MM.1S (cell line): ENCODE data around the gene MSI2.

ENCODE experiments used
- DNase-seq: peaks from one replicate; pipeline ENCODE4 v3.0.0-alpha.2; 2015
- H2AFZ ChIP-seq: fragments of 300-600 bp; sonication (generic); 2 replicates; pipeline ENCODE4 v1.6.0; 2016; ENCODE audit warnings: antibody characterized with exemption, low read length
- H3F3A ChIP-seq: fragments of 300-600 bp; sonication (generic); 2 replicates; pipeline ENCODE4 v1.6.1; 2016; ENCODE audit warnings: mild to moderate bottlenecking, antibody characterized with exemption, low read length, moderate library complexity, mixed read lengths; ENCODE audit not compliant: insufficient read depth
- H3K27ac ChIP-seq: fragments of 300-600 bp; sonication (generic); 2 replicates; pipeline ENCODE4 v1.5.1; 2016; ENCODE audit warnings: mild to moderate bottlenecking, low read length
- H3K27me3 ChIP-seq: fragments of 300-600 bp; sonication (generic); replicated peaks from 2 replicates; pipeline ENCODE4 v1.6.0; 2016; ENCODE audit warnings: low read length; ENCODE audit not compliant: insufficient read depth
- H3K36me3 ChIP-seq: fragments of 300-600 bp; sonication (generic); replicated peaks from 2 replicates; pipeline ENCODE4 v1.6.1; 2016; ENCODE audit warnings: mild to moderate bottlenecking, low read length, mixed read lengths; ENCODE audit not compliant: insufficient read depth
- H3K4me1 ChIP-seq: fragments of 300-600 bp; sonication (generic); 2 replicates; pipeline ENCODE4 v1.6.1; 2016; ENCODE audit warnings: low read length, mixed read lengths
- H3K4me2 ChIP-seq: fragments of 300-600 bp; sonication (generic); 2 replicates; pipeline ENCODE4 v1.6.0; 2016; ENCODE audit warnings: low read depth, low read length
- H3K4me3 ChIP-seq: fragments of 300-600 bp; sonication (generic); 2 replicates; pipeline ENCODE4 v1.5.1; 2016; ENCODE audit warnings: low read length, mixed read lengths
- H3K79me2 ChIP-seq: fragments of 300-600 bp; sonication (generic); 2 replicates; pipeline ENCODE4 v1.6.1; 2016; ENCODE audit warnings: mixed run types, low read length, mixed read lengths
- H3K9ac ChIP-seq: fragments of 300-600 bp; sonication (generic); 2 replicates; pipeline ENCODE4 v1.6.1; 2016; ENCODE audit warnings: low read length, mixed read lengths
- H3K9me2 ChIP-seq: fragments of 300-600 bp; sonication (generic); replicated peaks from 2 replicates; pipeline ENCODE4 v1.6.1; 2016; ENCODE audit warnings: mild to moderate bottlenecking, low read length, mixed read lengths; ENCODE audit not compliant: insufficient read depth
- H3K9me3 ChIP-seq: fragments of 300-600 bp; sonication (generic); replicated peaks from 2 replicates; pipeline ENCODE4 v1.6.1; 2016; ENCODE audit warnings: mild to moderate bottlenecking, low read length, mixed read lengths; ENCODE audit not compliant: insufficient read depth
- H4K20me1 ChIP-seq: fragments of 300-600 bp; sonication (generic); 2 replicates; pipeline ENCODE4 v1.6.1; 2016; ENCODE audit warnings: mild to moderate bottlenecking, low read length, moderate library complexity, mixed read lengths; ENCODE audit not compliant: insufficient read depth
- EZH2 ChIP-seq: fragments of 300-600 bp; sonication (generic); optimal IDR thresholded peaks from 2 replicates; pipeline ENCODE3; 2017; ENCODE audit warnings: low read depth, mild to moderate bottlenecking, antibody characterized with exemption, low read length, mixed read lengths
- EZH2phosphoT487 ChIP-seq: fragments of 300-600 bp; sonication (generic); IDR thresholded peaks from 2 replicates; pipeline ENCODE4 v1.6.1; 2018; ENCODE audit warnings: antibody characterized with exemption, low read length
- TF ChIP-seq, protein P1 (sequence below): fragments of 300-600 bp; sonication (generic); IDR thresholded peaks from 2 replicates; pipeline ENCODE4 v1.5.1; 2016; ENCODE audit warnings: antibody characterized with exemption, low read length, mixed read lengths

MSI2 gene

GRCh38 chr17:57257895-57258851, 1.9 kb downstream of the MSI2 start:
- H3K36me3 ChIP-seq: peaks cover 11% of the 10 kb centered on the region; the same call in 1 of the 2 replicates
- peak overlapping the region; percentile 67 for H3K4me3 ChIP-seq
- H3K79me2 ChIP-seq: peaks cover 63% of the 10 kb centered on the region
- H3F3A ChIP-seq: peaks cover 16% of the 10 kb centered on the region
- H3K4me2 ChIP-seq: peak overlapping the region; percentile 70
- peak overlapping the region; percentile 84 for H3K9ac ChIP-seq
- H3K27ac ChIP-seq: peak overlapping the region; percentile 40
- no peak overlapping the region for H2AFZ ChIP-seq
- TF ChIP-seq EZH2 (no peak), EZH2phosphoT487 (no peak)
- TF ChIP-seq, protein P1, sequence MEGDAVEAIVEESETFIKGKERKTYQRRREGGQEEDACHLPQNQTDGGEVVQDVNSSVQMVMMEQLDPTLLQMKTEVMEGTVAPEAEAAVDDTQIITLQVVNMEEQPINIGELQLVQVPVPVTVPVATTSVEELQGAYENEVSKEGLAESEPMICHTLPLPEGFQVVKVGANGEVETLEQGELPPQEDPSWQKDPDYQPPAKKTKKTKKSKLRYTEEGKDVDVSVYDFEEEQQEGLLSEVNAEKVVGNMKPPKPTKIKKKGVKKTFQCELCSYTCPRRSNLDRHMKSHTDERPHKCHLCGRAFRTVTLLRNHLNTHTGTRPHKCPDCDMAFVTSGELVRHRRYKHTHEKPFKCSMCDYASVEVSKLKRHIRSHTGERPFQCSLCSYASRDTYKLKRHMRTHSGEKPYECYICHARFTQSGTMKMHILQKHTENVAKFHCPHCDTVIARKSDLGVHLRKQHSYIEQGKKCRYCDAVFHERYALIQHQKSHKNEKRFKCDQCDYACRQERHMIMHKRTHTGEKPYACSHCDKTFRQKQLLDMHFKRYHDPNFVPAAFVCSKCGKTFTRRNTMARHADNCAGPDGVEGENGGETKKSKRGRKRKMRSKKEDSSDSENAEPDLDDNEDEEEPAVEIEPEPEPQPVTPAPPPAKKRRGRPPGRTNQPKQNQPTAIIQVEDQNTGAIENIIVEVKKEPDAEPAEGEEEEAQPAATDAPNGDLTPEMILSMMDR: no peak
- no peaks in the 10 kb centered on the region for H3K9me2 ChIP-seq
- no peaks in the 10 kb centered on the region for H3K9me3 ChIP-seq
- no peaks in the 10 kb centered on the region for H4K20me1 ChIP-seq
- DNase-seq: no peak
- H3K27me3 ChIP-seq: no peaks in the 10 kb centered on the region
- peaks cover 13% of the 10 kb centered on the region for H3K4me1 ChIP-seq

- peaks cover 16% of the 10 kb centered on the region for H3F3A ChIP-seq
- H3K9me2 ChIP-seq: no peaks in the 10 kb centered on the region
- peak overlapping the region; percentile 70 for H3K4me2 ChIP-seq
- H3K36me3 ChIP-seq: peaks cover 11% of the 10 kb centered on the region; the same call in 1 of the 2 replicates
- peaks cover 13% of the 10 kb centered on the region for H3K4me1 ChIP-seq
- no peak for TF ChIP-seq EZH2
- peak overlapping the region; percentile 84; the same call in 1 of the 2 replicates for H3K9ac ChIP-seq
- H3K27ac ChIP-seq: no peak overlapping the region
- no peak overlapping the region for H2AFZ ChIP-seq
- H3K9me3 ChIP-seq: no peaks in the 10 kb centered on the region
- no peaks in the 10 kb centered on the region for H4K20me1 ChIP-seq
- H3K27me3 ChIP-seq: no peaks in the 10 kb centered on the region
- no peak for DNase-seq
- H3K79me2 ChIP-seq: peaks cover 74% of the 10 kb centered on the region
- peak overlapping the region; percentile 67 for H3K4me3 ChIP-seq
These were observed 3.0 kb downstream of the MSI2 start for GRCh38 chr17:57259306-57259705.

DNA sequence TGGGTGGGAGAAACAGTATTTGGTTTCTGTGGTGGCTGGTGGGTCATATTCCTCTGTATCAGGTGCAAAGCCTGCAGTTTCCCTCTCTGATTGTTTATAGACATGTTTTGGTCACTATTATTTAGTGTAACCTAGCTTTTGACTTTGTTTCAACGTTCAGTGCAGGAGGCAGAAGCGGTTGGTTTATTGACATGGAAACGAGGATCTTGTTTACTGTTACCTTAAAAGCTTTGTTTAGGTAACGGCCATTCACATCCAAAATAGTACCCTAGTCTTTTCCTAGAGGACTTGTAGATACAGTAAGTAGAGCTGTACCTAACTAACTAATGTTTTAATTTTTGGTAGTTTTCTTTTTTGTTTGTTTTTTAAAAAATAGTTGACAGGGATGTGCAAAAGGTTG, 3.5 kb downstream of the MSI2 start:
- no peak for TF ChIP-seq EZH2phosphoT487
- TF ChIP-seq EZH2: no peak
- TF ChIP-seq, protein P1: no peak
- H3K27ac ChIP-seq: no peak overlapping the region
- H3K9me2 ChIP-seq: no peaks in the 10 kb centered on the region
- peaks cover 13% of the 10 kb centered on the region for H3K4me1 ChIP-seq
- peak overlapping the region; percentile 70 for H3K4me2 ChIP-seq
- peaks cover 15% of the 10 kb centered on the region; the same call in 1 of the 2 replicates for H3K36me3 ChIP-seq
- H3K27me3 ChIP-seq: no peaks in the 10 kb centered on the region
- peaks cover 12% of the 10 kb centered on the region for H3F3A ChIP-seq
- H2AFZ ChIP-seq: no peak overlapping the region
- peaks cover 79% of the 10 kb centered on the region for H3K79me2 ChIP-seq
- H4K20me1 ChIP-seq: no peaks in the 10 kb centered on the region
- no peak overlapping the region for H3K4me3 ChIP-seq
- no peak for DNase-seq
- no peaks in the 10 kb centered on the region for H3K9me3 ChIP-seq
- no peak overlapping the region for H3K9ac ChIP-seq
